ENCODE measurements around the gene CCR5AS.

Gene CCR5AS

DNA sequence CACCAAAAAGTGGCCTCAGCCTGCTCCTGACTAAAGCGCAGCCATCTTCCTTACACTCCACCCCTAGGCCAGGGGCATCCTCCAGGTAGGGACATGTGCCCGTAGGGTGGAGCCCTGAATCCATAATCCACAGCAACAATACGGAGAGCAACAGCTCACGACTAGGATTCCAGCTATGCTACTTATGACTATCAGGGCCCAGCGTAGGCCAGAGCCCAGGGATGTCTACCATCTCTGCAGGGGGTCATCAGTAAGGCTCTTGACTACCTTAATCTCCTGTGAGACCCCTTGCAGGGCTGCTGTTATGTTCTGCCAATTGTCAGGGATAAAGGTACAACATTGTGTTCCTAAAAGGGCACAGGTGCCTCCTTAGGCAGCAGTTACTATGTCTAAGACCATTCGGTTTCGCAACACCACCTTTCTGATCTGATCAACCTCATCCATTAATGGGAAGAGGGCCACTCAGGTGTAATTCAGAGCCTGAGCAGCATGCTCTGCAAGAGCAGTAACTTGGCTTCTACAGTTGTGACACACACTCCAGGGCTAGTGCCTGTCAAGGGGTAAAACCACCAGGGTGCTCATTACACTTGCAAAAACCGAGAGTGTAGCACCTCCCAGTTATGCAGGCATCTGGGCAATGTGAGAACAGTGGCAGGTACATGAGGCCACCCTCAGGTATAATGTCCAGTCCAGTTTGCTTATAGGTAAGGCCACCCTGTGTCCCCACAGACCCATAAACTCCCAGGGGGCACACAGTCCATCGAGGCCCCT, 11.2 kb upstream of the CCR5AS start:
- H3K4me2 ChIP-seq (ENCODE audit: unreplicated experiment) = no peak overlapping the region
- H2AFZ ChIP-seq = no peak overlapping the region
- H3K36me3 ChIP-seq (ENCODE audit: low read depth) = no peaks in the 10 kb centered on the region
- no peaks in the 10 kb centered on the region for H3K9me3 ChIP-seq (ENCODE audit: low read depth)
- in situ Hi-C loops (cut with MboI) = no loop called here
- no peaks in the 10 kb centered on the region for H3K9me2 ChIP-seq (ENCODE audit: insufficient read depth)
- no peaks in the 10 kb centered on the region for H4K20me1 ChIP-seq (ENCODE audit: insufficient read depth)
- H3F3A ChIP-seq (ENCODE audit: insufficient read depth) = no peaks in the 10 kb centered on the region
- TF ChIP-seq EZH2phosphoT487 (IDR thresholded peaks at IDR 0.05; ENCODE audit: insufficient read depth, low read depth) (no peak), EZH2 (IDR thresholded peaks at IDR 0.05; ENCODE audit: insufficient read depth, poor library complexity, severe bottlenecking) (no peak)
- H3K27me3 ChIP-seq (replicated peaks; ENCODE audit: insufficient read depth) = peaks cover 3% of the 10 kb centered on the region
- no peaks in the 10 kb centered on the region for H3K4me1 ChIP-seq (ENCODE audit: insufficient read depth)
- no peak overlapping the region for H3K9ac ChIP-seq
- DNase-seq = no peak
- WGBS, 2 experiments (ENCODE audit: low coverage in 1 of 2, low lambda C conversion rate in 2 of 2, missing lambda C conversion rate in 2 of 2) = 70% methylated on average over 9 of the region's 9 CpGs
- no peak overlapping the region for H3K4me3 ChIP-seq
- H3K79me2 ChIP-seq (ENCODE audit: insufficient read depth) = no peaks in the 10 kb centered on the region
- H3K27ac ChIP-seq = no peak overlapping the region

DNA sequence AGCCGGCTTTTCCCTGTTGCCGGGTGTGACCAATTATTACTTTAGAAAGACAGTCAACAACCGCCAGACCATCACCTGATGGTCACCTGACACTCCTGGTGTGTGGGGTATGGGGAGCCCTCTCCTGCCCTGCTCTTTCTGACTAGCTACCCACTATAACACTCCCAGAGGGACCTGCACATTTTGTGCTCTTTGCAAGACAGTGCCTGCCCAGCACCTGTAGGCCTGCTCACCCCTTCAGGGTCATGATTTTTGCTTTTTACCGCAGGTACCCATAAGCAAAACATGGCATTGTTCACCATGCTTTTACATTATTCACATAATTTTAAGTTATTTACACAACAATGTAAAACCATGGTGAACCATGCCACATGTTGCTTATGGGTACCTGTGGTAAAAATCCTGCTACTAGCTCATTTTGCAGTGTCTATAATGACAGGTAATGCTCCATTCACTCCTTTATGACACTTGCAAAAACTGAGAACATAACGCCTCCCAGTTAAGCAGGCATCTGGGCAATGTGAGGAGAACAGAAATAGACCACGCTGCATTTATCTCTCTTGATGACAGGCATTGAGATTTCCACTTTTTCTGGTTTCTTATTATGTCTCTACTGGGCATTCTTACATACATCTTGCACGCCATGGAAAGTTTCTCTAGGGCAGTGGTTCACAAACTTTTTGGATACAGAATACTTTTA, 10.1 kb upstream of the CCR5AS start:
- H2AFZ ChIP-seq = no peak overlapping the region
- 75 to 79% methylated on average over 7 of the region's 7 CpGs for WGBS, 2 experiments (ENCODE audit: low coverage in 1 of 2, low lambda C conversion rate in 2 of 2, missing lambda C conversion rate in 2 of 2)
- DNase-seq = no peak
- H3K79me2 ChIP-seq (ENCODE audit: insufficient read depth) = no peaks in the 10 kb centered on the region
- in situ Hi-C loops (cut with MboI) = no loop called here
- H3K27me3 ChIP-seq (replicated peaks; ENCODE audit: insufficient read depth) = peaks cover 12% of the 10 kb centered on the region
- no peaks in the 10 kb centered on the region for H3K9me3 ChIP-seq (ENCODE audit: low read depth)
- no peak overlapping the region for H3K4me3 ChIP-seq
- no peaks in the 10 kb centered on the region for H3K9me2 ChIP-seq (ENCODE audit: insufficient read depth)
- no peaks in the 10 kb centered on the region for H3F3A ChIP-seq (ENCODE audit: insufficient read depth)
- no peaks in the 10 kb centered on the region for H3K36me3 ChIP-seq (ENCODE audit: low read depth)
- H4K20me1 ChIP-seq (ENCODE audit: insufficient read depth) = no peaks in the 10 kb centered on the region
- no peak overlapping the region for H3K4me2 ChIP-seq (ENCODE audit: unreplicated experiment)
- H3K27ac ChIP-seq = no peak overlapping the region
- H3K9ac ChIP-seq = no peak overlapping the region
- no peaks in the 10 kb centered on the region for H3K4me1 ChIP-seq (ENCODE audit: insufficient read depth)
- no peak for TF ChIP-seq EZH2phosphoT487 (IDR thresholded peaks at IDR 0.05; ENCODE audit: insufficient read depth, low read depth)

DNA sequence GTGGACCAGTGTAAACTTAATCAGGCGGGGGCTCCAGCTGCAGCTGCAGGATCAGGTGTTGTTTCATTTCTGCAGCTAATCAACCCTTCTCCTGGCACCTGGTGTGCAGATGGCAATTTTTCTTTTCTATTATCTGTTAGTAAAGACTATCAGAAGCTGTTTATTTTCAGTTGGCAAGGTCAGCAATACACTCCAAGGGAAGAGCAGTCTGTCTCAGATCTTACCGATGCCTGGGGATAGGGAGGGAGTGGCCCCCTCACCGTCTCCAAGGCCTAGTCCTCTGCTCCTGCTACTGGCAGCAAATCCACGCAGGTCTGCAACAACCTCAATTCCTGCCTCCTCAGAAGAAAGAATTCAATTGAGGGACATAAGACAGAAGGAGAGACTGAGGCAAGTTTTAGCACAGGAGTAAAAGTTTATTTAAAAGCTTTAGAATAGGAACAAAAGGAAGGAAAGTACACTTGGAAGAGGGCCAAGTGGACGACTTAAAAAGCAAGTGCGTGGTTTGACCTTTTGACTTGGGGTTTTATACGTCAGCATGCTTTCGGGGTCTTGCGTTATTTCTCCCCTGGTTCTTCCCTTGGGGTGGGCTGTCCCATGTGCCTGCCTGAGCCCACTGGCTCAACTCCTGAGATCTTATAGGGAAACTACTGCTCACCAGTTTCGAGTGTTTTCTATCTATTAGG, 9.4 kb upstream of the CCR5AS start:
- Histone ChIP-seq H3K9ac (no peak overlapping the region), H3K79me2 (ENCODE audit: insufficient read depth) (no peaks in the 10 kb centered on the region), H3K36me3 (ENCODE audit: low read depth) (no peaks in the 10 kb centered on the region), H3K9me3 (ENCODE audit: low read depth) (no peaks in the 10 kb centered on the region), H3K4me2 (ENCODE audit: unreplicated experiment) (no peak overlapping the region), H3F3A (ENCODE audit: insufficient read depth) (no peaks in the 10 kb centered on the region), H4K20me1 (ENCODE audit: insufficient read depth) (no peaks in the 10 kb centered on the region), H3K4me1 (ENCODE audit: insufficient read depth) (no peaks in the 10 kb centered on the region), H3K27me3 (replicated peaks; ENCODE audit: insufficient read depth) (peaks cover 18% of the 10 kb centered on the region), H2AFZ (no peak overlapping the region), H3K27ac (no peak overlapping the region), H3K9me2 (ENCODE audit: insufficient read depth) (no peaks in the 10 kb centered on the region), H3K4me3 (no peak overlapping the region)
- in situ Hi-C loops (cut with MboI) = no loop called here
- no peak for DNase-seq
- 41 to 46% methylated on average over 10 of the region's 10 CpGs for WGBS, 2 experiments (ENCODE audit: low coverage in 1 of 2, low lambda C conversion rate in 2 of 2, missing lambda C conversion rate in 2 of 2)
- no peak for TF ChIP-seq EZH2phosphoT487 (IDR thresholded peaks at IDR 0.05; ENCODE audit: insufficient read depth, low read depth)
- no peak for TF ChIP-seq EZH2 (IDR thresholded peaks at IDR 0.05; ENCODE audit: insufficient read depth, poor library complexity, severe bottlenecking)

DNA sequence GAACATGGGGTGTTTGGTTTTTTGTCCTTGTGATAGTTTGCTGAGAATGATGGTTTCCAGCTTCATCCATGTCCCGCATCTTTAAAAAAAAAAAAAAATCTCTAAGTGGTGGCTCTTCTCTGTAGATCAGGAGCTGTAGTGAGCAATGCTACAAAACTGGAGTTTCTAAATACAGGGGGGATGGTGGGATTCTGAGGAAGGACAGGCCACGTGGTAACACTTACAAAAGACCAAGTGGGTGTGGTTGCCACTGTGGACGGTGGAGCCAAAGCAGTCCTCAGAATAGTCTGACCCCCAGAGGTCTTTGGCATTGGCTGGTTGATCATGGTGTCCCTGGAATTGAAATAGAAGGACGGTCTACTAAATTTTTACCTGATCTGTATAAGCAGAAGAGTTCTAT, 7.9 kb upstream of the CCR5AS start:
- H3K9me3 ChIP-seq (ENCODE audit: low read depth) = no peaks in the 10 kb centered on the region
- H3K4me1 ChIP-seq (ENCODE audit: insufficient read depth) = no peaks in the 10 kb centered on the region
- no peak for TF ChIP-seq EZH2phosphoT487 (IDR thresholded peaks at IDR 0.05; ENCODE audit: insufficient read depth, low read depth)
- no peak for TF ChIP-seq EZH2 (IDR thresholded peaks at IDR 0.05; ENCODE audit: insufficient read depth, poor library complexity, severe bottlenecking)
- no peaks in the 10 kb centered on the region for H3K79me2 ChIP-seq (ENCODE audit: insufficient read depth)
- 54 to 64% methylated on average over 4 of the region's 4 CpGs for WGBS, 2 experiments (ENCODE audit: low coverage in 1 of 2, low lambda C conversion rate in 2 of 2, missing lambda C conversion rate in 2 of 2)
- no peak overlapping the region for H2AFZ ChIP-seq
- H3K27ac ChIP-seq = no peak overlapping the region
- DNase-seq = no peak
- no peak overlapping the region for H3K4me3 ChIP-seq
- no peaks in the 10 kb centered on the region for H3F3A ChIP-seq (ENCODE audit: insufficient read depth)
- no peaks in the 10 kb centered on the region for H3K9me2 ChIP-seq (ENCODE audit: insufficient read depth)
- peaks cover 18% of the 10 kb centered on the region for H3K27me3 ChIP-seq (replicated peaks; ENCODE audit: insufficient read depth)
- no peak overlapping the region for H3K4me2 ChIP-seq (ENCODE audit: unreplicated experiment)
- in situ Hi-C loops (cut with MboI) = no loop called here
- H4K20me1 ChIP-seq (ENCODE audit: insufficient read depth) = no peaks in the 10 kb centered on the region
- H3K36me3 ChIP-seq (ENCODE audit: low read depth) = no peaks in the 10 kb centered on the region
- H3K9ac ChIP-seq = no peak overlapping the region

All from GM23248 (cell line).